HG02885 (cell line): ENCODE results near the gene NAV2.

ENCODE experiments used
- ATAC-seq: cut with Tn5 transposase; IDR thresholded peaks from one replicate; pipeline ENCODE4 v1.9.1; 2021; ENCODE audit warnings: mild to moderate bottlenecking; ENCODE audit not compliant: unreplicated experiment, poor library complexity

NAV2 gene

GRCh38 chr11:20042045-20042639, 329.5 kb downstream of the NAV2 start:
- no peak for ATAC-seq

DNA sequence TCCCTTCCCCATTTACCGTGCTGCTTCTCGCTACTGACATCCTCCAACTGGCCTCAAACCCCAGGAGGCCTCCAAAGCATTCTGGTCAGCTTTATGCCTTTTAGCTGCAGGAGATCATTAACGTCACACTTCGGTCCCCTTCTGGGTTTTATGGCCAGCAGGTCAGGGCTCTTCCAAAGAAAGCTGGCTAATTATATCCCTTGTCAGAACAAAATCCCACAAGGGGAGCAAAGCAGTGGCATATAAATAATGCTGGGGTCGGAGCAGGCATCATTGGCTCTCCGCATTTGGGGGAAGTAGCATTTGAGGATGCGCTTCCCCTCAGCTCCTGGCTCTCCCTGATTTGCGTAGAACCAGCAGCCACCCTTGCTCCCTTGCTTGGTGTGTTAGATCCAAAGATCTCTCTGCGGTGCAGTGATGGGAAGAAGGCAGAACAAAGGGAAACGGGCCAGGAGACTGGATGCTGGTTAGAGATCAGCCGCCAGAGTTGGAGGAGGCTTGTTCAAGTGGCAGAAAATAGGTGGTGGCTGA, 330.2 kb downstream of the NAV2 start:
- ATAC-seq: no peak

DNA sequence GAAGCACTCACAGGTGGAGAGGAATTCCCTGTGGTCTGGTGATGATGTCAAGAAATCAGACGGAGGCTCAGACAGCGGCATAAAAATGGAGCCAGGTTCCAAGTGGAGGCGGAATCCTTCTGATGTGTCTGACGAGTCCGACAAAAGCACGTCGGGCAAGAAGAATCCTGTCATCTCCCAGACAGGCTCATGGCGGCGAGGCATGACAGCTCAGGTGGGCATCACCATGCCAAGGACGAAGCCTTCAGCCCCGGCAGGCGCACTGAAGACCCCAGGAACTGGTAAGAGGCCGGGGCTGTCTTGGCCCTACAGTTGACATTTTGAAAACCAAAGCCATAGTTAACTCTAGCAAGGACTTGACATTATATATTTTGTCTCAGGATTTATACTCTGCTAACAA, 331.4 kb downstream of the NAV2 start:
- no peak for ATAC-seq

DNA sequence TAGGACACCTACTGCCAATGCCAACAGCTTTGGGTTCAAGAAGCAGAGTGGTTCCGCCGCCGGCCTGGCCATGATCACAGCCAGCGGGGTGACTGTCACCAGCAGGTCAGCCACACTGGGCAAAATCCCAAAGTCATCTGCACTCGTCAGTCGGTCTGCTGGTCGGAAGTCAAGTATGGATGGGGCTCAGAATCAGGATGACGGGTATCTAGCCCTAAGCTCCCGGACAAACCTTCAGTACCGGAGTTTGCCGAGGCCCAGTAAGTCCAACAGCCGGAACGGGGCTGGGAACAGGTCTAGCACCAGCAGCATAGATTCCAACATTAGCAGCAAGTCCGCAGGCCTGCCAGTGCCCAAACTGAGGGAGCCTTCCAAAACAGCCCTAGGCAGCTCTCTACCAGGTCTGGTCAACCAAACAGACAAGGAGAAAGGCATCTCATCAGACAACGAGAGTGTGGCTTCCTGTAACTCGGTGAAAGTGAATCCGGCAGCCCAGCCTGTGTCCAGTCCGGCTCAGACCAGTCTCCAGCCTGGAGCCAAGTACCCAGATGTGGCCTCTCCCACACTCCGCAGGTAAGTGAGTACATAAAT, 332.6 kb downstream of the NAV2 start:
- no peak for ATAC-seq

DNA sequence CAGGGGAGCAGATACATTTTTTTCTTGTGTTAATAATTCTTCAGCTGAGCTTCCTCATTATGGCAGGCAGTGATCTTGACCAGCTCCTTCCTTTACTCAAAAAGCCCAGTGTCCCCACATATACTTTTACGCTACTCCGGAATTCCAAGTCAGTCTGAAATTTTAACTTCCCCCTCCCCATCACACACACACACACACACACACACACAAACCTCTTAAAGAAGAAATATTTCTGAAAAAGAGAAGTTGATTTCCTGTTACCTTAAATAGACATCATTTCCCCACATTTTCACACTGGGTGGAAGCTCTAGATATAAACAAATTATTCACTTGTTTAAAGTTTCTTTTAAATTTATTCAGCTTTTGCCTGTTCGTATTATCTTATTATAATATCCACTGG, 333.8 kb downstream of the NAV2 start:
- no peak for ATAC-seq

DNA sequence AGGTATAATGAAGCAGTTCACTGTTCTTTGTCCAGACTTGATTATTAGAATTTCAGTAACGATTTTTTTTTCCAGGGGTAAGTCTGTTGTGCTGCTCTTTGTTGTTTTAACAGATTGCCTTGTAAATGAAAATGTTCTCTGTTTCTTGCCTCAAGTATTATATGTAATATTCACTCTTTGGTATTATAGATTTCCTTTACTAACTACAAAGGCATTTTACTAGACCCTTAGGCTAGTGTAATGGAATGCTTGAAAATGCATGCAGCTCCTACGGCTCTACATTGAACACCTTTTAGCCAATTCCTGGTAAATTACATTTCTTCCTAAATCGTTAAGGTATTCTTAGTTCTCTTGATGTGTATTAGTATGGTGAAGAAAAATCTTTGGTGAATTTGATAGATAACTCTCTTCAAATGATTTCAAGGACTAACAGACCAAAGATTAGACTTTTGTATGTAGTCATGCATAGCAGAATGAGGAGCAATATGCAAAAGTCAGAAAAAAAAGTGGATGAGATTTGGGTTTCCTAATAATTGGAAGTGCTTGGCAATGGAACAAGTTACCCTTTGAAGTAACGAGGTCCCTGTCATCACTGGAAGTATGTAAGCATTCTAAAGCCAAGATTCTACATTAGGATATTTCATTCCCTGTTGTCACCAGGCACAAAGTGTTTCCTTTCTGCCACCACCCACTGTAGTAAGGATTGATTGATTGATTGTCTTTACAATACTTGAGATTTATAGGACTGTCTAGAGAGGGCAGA, 334.6 kb downstream of the NAV2 start:
- ATAC-seq: no peak

DNA sequence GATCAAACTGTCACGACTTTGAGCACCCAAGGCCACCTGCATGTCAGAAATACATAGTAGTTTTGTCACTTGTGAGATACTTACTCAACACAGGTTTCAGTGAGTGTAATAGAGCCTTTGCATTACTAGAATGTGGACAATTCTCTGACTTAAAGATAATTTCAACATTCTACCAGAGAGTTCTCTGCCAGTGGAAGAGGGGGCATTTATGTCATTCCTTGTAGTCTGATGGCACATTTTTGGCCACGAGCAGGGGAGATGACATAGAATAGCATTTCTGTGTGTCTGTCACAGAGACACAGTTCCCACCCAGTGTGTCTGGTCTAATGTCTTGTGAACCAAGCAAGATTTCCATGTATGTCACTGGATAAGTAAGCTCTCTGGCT, 335.1 kb downstream of the NAV2 start:
- ATAC-seq: no peak

DNA sequence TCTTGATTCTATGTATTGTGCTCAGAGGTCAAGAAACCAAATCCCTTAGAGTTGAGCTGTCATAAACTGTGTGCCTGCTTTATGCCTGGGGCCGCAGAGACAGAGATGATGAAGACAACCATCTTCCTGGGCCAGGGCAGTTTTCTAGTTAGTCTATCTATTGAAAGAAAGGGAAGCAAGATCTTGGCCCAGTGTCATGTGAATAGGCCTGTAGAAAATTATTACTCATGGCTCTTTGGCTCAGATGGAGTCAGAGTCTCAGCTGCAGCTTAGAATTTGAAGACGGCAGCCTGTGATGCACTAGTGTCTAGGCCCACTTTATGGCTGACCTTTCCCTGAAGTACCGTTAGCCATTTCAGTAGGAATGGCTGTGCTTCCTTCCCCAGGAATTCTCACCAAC, 335.6 kb downstream of the NAV2 start:
- ATAC-seq: no peak

- no peak for ATAC-seq
Measured at GRCh38 chr11:20048707-20049106, 336.1 kb downstream of the NAV2 start.

- ATAC-seq: no peak
Measured at GRCh38 chr11:20049231-20049630, 336.6 kb downstream of the NAV2 start.

DNA sequence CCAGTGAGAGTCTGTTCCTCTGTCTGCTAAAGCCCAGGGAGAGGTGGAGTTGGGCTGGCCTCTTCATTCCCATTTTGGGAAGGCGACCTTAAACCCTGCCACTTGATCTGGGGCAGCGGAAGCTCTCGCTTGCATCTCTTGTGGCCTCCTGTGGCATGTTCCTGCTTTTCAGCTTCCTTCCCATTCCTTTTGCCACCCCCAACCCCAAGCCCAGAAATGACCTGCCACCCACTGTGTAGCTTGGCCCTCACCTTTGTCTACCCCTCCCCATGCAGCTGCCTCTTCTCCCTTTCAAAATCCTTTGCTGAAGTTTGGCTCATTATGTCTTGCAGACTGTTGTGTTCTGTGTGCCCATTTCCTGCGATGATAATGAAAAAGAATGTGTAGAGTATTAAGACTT, 337.4 kb downstream of the NAV2 start:
- ATAC-seq: no peak

DNA sequence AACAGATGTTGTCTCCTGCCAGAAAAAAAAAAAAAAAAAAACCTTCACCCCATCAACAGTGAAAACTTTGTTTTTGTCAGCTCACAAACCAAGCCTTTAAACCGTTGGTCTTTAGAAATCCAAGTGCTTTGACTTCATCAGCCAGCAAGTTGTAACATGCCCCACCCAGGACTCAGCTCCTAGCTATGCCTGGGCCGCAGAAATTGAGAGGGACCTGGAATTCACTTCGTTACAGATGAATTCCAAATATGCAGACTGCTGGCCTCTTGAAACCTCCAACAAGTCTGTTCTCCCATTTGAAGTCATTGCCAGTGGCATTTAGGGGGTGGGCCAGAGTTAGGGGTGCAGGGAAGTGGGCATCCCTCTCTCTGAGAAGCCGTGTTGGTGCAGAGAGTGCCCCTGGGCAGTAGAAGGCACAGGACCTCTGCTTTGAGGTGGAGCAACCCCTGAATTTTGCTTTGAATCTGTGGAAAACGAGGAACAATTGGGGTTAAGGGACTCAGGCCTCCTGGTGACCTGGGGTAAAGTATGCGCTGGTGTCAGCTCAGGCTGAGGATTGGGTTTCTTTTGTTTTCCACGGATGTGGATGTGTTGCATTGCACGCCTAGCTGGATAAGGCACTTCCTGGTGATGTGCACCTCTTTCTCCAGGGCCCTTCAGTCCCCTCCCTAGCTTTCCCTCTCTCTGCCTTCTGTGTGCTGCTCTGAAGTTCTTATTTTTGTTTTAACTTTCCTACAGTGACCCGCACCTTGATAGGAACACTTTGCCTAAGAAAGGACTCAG, 338.1 kb downstream of the NAV2 start:
- no peak for ATAC-seq

GRCh38 chr11:20051469-20052399, 339.1 kb downstream of the NAV2 start:
- no peak for ATAC-seq

DNA sequence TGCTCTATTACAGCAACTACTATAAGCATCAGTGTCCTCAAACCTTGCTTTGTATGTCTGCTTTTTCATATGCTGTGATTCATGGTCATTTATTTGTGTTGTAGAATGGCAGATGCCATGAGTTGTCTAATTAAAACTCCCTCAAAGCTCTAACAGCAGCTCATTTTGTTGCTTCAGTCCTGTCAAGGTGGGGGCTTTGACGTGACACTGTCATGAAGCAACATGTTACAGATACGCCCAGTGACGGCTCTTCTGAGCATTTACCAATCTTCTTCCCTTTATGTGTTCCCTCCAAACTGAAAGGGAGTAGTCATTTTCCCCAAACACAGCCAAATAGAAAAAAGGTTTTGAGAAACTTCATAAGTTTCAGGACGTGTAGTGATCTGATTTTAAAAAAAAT, 340.9 kb downstream of the NAV2 start:
- ATAC-seq: no peak

DNA sequence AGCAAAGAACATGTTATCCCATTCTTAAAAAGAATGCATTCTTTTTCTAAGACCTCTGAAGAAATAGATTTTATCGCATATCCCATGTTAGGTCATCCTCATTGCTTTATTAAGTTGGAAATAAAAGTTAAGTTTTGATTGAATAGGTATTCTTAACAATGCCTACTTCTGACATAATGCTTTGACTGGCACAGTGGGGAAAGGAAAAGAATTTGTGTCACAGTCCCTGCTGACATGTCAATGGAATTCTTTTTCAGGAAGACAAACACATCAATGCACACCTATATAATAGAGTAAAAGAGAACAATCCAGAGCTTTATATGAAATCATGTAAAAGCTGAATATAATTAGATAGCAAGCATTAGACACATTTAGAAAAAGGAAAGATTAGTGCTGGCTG, 341.9 kb downstream of the NAV2 start:
- ATAC-seq: no peak

DNA sequence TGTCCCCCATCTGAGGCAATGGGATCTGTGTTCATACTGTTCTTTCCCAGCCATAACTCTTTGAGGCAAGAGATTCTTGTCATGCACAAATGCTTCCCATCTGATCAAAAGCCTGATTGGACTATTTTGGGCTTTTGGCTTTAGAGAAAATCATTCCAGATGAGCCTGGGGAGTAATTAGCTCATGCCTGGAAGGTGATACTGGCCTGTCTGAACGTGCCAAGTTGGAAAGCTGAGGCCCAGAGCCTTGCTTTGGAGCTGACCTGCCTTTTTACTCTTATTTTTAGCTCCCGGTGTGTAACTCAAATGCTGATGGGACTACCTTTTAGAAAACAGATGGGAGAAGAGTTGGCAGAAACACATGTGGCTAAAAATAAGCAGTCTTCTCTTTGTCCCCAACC, 342.7 kb downstream of the NAV2 start:
- no peak for ATAC-seq

DNA sequence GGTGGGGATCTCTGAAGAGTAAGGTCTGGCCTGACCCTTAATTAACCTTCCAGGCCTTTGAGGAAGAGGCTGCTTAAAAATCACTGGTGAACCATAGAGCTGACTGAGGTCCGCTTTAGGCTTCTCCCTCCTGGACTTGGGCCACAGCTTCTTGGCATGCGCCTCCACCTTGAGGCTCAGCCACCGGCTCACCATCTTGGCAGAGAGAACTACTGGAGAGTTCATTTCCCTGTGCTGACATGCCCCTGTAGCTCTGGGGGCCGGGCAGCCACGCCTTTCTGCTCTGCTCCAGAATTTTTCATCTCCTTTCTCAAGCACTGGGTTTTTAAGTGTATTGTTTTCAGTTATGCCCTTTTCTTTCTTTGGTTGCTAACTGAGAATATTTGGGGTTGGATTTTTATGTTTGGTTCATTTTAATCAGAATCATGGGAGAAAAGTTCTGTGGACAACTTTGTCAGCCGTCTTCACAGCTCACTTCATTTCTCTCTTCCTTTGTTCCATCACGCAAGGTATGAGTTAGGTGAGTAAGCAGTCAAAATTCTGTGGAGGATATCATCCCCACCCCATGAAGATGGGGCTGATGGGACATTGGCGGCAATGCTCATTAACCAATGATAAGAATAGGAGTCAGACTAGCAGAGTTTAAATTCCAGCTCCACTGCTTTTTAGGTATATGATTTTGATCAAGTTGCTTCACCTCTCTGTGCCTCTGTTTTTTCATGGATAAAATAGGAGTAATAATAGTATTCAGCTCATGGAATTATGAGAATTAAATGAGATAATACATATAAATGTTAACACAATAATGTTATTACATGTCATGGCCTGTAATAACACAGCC, 343.7 kb downstream of the NAV2 start:
- ATAC-seq: no peak

DNA sequence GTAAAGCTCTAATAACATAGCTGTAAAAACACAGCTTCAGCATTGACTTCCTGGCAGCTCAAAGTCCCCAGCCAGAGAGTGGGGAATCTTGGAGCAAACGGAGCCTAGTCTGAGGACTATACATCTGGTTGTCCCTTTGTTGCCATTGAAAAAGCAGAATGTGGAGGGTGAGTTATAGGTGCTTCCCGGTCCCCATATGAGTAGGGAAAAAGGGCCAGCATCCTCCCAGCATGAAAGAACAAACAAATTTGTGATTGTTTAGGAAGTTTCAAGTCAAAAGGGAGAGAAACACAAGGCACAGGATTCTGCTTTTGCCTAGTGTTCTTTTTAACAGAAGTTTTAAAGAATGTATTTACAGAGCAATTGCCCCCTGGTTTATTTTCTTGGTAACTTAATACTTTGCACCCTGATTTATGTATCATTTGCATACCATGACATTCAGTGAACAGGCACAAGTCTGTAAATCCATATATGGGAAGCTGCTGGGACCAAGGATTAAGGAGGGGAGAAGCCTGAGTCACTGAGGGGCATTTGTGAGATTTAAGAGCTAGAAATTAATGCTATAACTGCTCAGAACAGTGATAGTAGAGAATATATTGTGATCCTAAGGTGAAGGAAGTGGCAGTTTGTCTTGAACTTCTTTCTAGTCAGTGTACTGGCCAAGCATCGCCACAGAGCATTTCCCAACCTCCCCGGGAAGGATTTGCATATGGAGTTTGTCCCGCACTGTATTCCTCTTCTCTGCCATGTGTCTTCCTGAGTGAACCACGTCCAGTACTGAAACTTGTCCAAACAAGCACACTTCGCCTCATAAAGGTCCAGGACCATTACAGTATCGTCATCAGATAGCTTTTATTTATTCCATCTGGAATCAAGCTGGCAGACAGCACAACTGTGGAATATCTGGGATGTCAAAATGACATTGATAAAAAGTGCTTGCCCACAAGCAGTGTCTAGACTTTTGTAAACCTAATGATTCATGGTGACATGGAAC, 344.6 kb downstream of the NAV2 start:
- no peak for ATAC-seq
